ENCODE results near the gene CEP55. TPM values are rescaled to one million over a fixed set of nuclear protein-coding genes. Genes with fewer than 3 reads are reported as not detected.
A peak's percentile ranks its signal among the peaks of the same experiment; 100 is the strongest.

The CEP55 gene
- total and polyA plus RNA-seq, 12 donors, result 0.32 to 7.7 (median 1.2) TPM

DNA sequence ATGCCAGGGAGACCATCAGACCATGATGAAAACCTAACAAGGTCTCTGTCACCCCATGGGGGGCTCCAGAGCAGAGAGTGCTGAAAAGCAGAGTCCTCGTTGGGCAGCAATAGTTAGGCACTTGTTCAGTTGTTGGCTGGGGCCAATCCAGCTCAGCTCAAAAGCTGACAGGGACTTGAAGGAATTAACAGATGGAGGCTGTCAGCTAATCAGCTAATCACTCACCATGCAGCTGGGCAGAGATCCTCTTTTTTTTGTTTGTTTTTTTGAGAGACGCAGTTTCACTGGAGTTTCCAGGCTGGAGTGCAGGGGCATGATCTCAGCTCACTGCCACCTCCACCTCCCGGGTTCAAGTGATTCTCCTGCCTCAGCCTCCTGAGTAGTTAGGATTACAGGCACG, 18.1 kb downstream of the CEP55 start:
- TF ChIP-seq POLR2A (IDR thresholded peaks at IDR 0.05), result no peak
- TF ChIP-seq, protein P1, sequence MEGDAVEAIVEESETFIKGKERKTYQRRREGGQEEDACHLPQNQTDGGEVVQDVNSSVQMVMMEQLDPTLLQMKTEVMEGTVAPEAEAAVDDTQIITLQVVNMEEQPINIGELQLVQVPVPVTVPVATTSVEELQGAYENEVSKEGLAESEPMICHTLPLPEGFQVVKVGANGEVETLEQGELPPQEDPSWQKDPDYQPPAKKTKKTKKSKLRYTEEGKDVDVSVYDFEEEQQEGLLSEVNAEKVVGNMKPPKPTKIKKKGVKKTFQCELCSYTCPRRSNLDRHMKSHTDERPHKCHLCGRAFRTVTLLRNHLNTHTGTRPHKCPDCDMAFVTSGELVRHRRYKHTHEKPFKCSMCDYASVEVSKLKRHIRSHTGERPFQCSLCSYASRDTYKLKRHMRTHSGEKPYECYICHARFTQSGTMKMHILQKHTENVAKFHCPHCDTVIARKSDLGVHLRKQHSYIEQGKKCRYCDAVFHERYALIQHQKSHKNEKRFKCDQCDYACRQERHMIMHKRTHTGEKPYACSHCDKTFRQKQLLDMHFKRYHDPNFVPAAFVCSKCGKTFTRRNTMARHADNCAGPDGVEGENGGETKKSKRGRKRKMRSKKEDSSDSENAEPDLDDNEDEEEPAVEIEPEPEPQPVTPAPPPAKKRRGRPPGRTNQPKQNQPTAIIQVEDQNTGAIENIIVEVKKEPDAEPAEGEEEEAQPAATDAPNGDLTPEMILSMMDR (IDR thresholded peaks at IDR 0.05), result no peak
- Histone ChIP-seq H3K4me3 (no peak overlapping the region), H3K36me3 (replicated peaks in 1 of 2) (no peaks in the 10 kb centered on the region), H3K27ac (peak overlapping the region in 3 of 5 donors; percentile 12 to 75 (median 59)), H3K4me1 (replicated peaks in 1 of 2) (peaks cover 0 to 15% of the 10 kb centered on the region in 2 donors), H3K9me3 (replicated peaks in 1 of 3) (no peaks in the 10 kb centered on the region), H3K27me3 (no peaks in the 10 kb centered on the region)
- DNase-seq, result no peak
- 83 to 89% (median 85%) methylated on average over 4 of the region's 4 CpGs for WGBS, 4 donors
- intact Hi-C loops (cut with DNase I), result no loop called here

DNA sequence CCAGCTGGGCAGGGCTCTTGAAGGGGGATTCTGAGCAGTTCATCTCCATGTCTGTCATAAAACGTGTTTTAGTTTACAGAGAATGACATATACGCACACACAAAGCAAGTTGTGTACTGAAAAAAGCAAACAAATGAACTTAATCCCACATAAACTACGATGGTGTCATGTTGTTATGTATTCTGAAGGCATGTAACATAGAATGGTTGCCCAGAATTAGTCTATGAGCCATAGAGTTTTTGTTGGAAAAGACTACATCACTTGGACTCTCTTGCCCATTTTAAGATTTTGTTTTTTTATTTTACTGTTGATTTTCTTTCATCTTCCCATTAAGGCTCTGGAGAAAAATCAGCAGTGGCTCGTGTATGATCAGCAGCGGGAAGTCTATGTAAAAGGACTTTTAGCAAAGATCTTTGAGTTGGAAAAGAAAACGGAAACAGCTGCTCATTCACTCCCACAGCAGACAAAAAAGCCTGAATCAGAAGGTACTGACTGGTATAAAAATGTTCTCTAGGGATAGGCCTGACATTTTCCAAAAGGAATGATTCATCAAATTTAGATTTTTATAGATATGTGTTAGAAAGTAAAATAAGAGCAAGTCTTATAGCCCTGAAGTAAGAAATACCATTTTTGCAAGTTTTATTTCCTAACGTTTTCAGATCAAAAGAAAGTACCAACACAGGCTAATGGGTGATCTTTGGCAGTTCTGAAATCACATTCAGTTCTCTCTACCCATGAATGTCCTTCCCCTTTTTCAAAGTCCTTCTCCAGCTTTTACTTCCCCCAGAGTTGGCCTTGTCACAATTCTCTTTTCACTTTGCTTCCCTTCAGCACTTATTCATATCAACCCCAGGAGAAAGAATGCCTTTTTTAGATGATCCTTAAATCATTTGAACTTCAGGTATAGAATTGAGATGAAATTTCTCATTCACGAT, 18.9 kb downstream of the CEP55 start:
- Histone ChIP-seq H3K9me3 (replicated peaks in 1 of 3) (no peaks in the 10 kb centered on the region), H3K27ac (peak overlapping the region; percentile 2 to 75 (median 20)), H3K4me1 (replicated peaks in 1 of 2) (peaks cover 0 to 15% of the 10 kb centered on the region in 2 donors), H3K36me3 (replicated peaks in 1 of 2) (no peaks in the 10 kb centered on the region), H3K4me3 (no peak overlapping the region), H3K27me3 (no peaks in the 10 kb centered on the region)
- TF ChIP-seq, protein P1 (IDR thresholded peaks at IDR 0.05), result no peak
- no peak for TF ChIP-seq POLR2A (IDR thresholded peaks at IDR 0.05)
- intact Hi-C loops (cut with DNase I), result no loop called here
- 52 to 70% (median 64%) methylated on average over 7 to 8 of the region's 8 CpGs for WGBS, 4 donors
- DNase-seq, result no peak

DNA sequence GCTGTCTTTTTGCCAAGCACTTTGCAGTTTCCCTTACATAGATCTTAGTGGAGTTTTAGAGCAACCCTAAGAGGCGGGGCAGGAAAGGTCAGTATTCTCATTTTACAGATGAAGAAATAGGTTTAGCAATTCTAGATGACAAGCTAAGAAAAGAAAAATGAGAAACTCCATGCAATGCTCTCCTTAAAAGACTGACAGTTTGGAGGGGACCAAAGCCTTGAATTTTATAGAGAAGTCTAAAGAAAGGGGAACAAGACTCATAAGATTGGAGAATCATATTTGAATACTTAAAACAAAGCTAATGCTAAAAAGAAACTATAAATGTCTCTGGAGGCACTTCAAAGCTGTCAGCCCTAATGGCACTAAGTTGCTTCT, 19.6 kb downstream of the CEP55 start:
- no peak for TF ChIP-seq POLR2A (IDR thresholded peaks at IDR 0.05)
- TF ChIP-seq, protein P1 (IDR thresholded peaks at IDR 0.05), result no peak
- H3K27ac ChIP-seq, result peak overlapping the region in 4 of 5 donors; percentile 2 to 75 (median 24)
- intact Hi-C loops (cut with DNase I), result no loop called here
- no peaks in the 10 kb centered on the region for H3K36me3 ChIP-seq (replicated peaks in 1 of 2)
- WGBS, 4 donors, result 63 to 81% (median 71%) methylated on average over 1 of the region's 1 CpG
- H3K4me1 ChIP-seq (replicated peaks in 1 of 2), result peaks cover 0 to 15% of the 10 kb centered on the region in 2 donors
- no peaks in the 10 kb centered on the region for H3K9me3 ChIP-seq (replicated peaks in 1 of 3)
- no peak overlapping the region for H3K4me3 ChIP-seq
- no peaks in the 10 kb centered on the region for H3K27me3 ChIP-seq
- no peak for DNase-seq

DNA sequence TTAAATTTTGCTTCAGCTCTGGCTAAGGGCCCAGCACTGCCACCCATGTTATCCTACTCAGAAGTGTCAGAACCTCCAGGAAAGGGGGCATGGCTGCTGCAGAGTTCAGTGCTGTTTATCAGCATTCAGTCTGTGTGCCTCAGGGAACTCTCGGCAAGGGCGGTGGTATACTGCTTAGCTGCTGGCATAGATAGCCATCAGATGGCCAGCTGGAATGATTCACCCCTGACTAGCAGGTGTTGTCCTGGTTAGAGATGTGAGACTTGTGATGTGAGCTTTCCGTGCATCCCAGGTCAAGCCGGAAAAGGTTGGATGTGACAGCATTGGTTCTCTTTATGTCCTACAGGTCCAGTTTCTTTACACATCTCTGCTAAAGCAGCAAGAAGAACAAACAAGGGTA, 22.1 kb downstream of the CEP55 start:
- H3K27me3 ChIP-seq, result no peaks in the 10 kb centered on the region
- no peak for TF ChIP-seq POLR2A (IDR thresholded peaks at IDR 0.05)
- TF ChIP-seq, protein P1 (IDR thresholded peaks at IDR 0.05), result no peak
- intact Hi-C loops (cut with DNase I), result no loop called here
- H3K27ac ChIP-seq, result no peak overlapping the region
- H3K9me3 ChIP-seq (replicated peaks in 1 of 3), result no peaks in the 10 kb centered on the region
- H3K36me3 ChIP-seq (replicated peaks in 1 of 2), result no peaks in the 10 kb centered on the region
- DNase-seq, result no peak
- no peak overlapping the region for H3K4me3 ChIP-seq
- WGBS, 4 donors, result 95 to 100% (median 98%) methylated on average over 2 to 4 of the region's 4 CpGs
- peaks cover 0 to 15% of the 10 kb centered on the region in 2 donors for H3K4me1 ChIP-seq (replicated peaks in 1 of 2)
